Mucosa of rectum (tissue), 2 donors: ENCODE measurements around the gene SNTB2.

Source experiments
- H3K27ac ChIP-seq, 2 donors: one replicate each; pipeline ENCODE4 v1.7.0; 2013; ENCODE audit warnings: inconsistent platforms in 2 of 2, low read depth in 2 of 2, low read length in 2 of 2
- H3K27me3 ChIP-seq, 2 donors: one replicate each; pipeline ENCODE4 v1.7.0; 2013; ENCODE audit warnings: low read length in 2 of 2; ENCODE audit not compliant: control insufficient read depth in 2 of 2, insufficient read depth in 2 of 2
- H3K36me3 ChIP-seq, 2 donors: one replicate each; pipeline ENCODE4 v1.7.0; 2013; ENCODE audit warnings: low read length in 2 of 2; ENCODE audit not compliant: control insufficient read depth in 2 of 2, insufficient read depth in 2 of 2
- H3K4me1 ChIP-seq, 2 donors: one replicate each; pipeline ENCODE4 v1.7.0; 2013; ENCODE audit warnings: low read length in 2 of 2, mild to moderate bottlenecking in 1 of 2; ENCODE audit not compliant: control insufficient read depth in 2 of 2, insufficient read depth in 2 of 2
- H3K4me3 ChIP-seq, 2 donors: one replicate each; pipeline ENCODE4 v1.7.0; 2013; ENCODE audit warnings: low read length in 2 of 2
- H3K9ac ChIP-seq, 2 donors: one replicate each; pipeline ENCODE4 v1.7.0; 2013; ENCODE audit warnings: low read length in 2 of 2, low read depth in 1 of 2, mild to moderate bottlenecking in 1 of 2
- H3K9me3 ChIP-seq, 2 donors: one replicate each; pipeline ENCODE4 v1.7.0; 2013; ENCODE audit warnings: low read length in 2 of 2; ENCODE audit not compliant: control insufficient read depth in 2 of 2
- donor health status: healthy.
- donor health status: Normal muscosa, but diverticular disease.

The SNTB2 gene

GRCh38 chr16:69330286-69331109 is 143.5 kb downstream of the SNTB2 start, which contains the start of gene PDF:
PDF (minus strand) TSS chr16:69330588; CDS start chr16:69330570, 18 bp downstream.
- Histone ChIP-seq H3K27ac (peak within 1 kb of the TSS; percentile 77 to 86), H3K27me3 (no peaks in the 10 kb centered on the region), H3K9ac (peak within 1 kb of the TSS; percentile 78 to 83), H3K4me3 (peak within 1 kb of the TSS; percentile 68 to 79), H3K9me3 (no peaks in the 10 kb centered on the region), H3K36me3 (peaks cover 30 to 33% of the 10 kb centered on the region in 2 donors), H3K4me1 (peaks cover 27 to 33% of the 10 kb centered on the region in 2 donors)

DNA sequence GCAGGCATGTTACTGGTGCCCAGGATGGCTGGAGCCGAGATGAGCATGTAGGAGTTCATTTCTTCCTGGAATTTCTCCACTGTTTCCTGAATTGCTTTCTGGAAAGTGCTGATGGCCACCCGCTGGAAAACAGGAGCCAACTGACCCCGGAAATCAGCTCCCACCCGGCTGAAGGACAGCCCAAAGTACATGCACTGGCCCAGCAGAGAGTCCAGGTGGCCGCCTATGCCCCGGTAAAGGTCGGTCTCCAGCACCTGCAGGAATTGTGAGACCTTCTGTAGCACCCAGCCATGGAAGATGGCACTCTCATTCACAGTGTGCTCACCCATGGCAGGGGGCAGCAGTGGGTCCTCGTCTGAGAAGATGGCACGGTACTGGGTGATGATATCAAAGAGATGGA is 147.7 kb downstream of the SNTB2 start:
- peaks cover 10 to 11% of the 10 kb centered on the region in 2 donors for H3K4me1 ChIP-seq
- H3K36me3 ChIP-seq: peaks cover 30 to 41% of the 10 kb centered on the region in 2 donors
- H3K9ac ChIP-seq: no peak overlapping the region
- H3K27ac ChIP-seq: no peak overlapping the region
- H3K9me3 ChIP-seq: no peaks in the 10 kb centered on the region
- H3K4me3 ChIP-seq: no peak overlapping the region
- no peaks in the 10 kb centered on the region for H3K27me3 ChIP-seq

- H3K9me3 ChIP-seq: no peaks in the 10 kb centered on the region
- peak overlapping the region; percentile 65 to 84 for H3K9ac ChIP-seq
- H3K27ac ChIP-seq: peak overlapping the region; percentile 87
- H3K36me3 ChIP-seq: peaks cover 35 to 45% of the 10 kb centered on the region in 2 donors
- H3K4me1 ChIP-seq: peaks cover 14 to 18% of the 10 kb centered on the region in 2 donors
- no peaks in the 10 kb centered on the region for H3K27me3 ChIP-seq
- H3K4me3 ChIP-seq: peak overlapping the region; percentile 83 to 94
Measured at GRCh38 chr16:69338557-69339288, 151.8 kb downstream of the SNTB2 start.

GRCh38 chr16:69339289-69340094 is 152.5 kb downstream of the SNTB2 start, which contains the start of the genes COG8 and NIP7:
COG8 (minus strand) TSS chr16:69339564; CDS start chr16:69339552, 12 bp downstream.
NIP7 (plus strand) TSS chr16:69339772; CDS start chr16:69339830, 58 bp downstream.
- peak within 1 kb of the TSS; percentile 87 for H3K27ac ChIP-seq
- H3K4me3 ChIP-seq: peak within 1 kb of the TSS; percentile 83 to 94
- H3K36me3 ChIP-seq: peaks cover 28 to 37% of the 10 kb centered on the region in 2 donors
- peak within 1 kb of the TSS; percentile 65 to 84 for H3K9ac ChIP-seq
- H3K27me3 ChIP-seq: no peaks in the 10 kb centered on the region
- H3K9me3 ChIP-seq: no peaks in the 10 kb centered on the region
- peaks cover 14 to 18% of the 10 kb centered on the region in 2 donors for H3K4me1 ChIP-seq

GRCh38 chr16:69340095-69340644 is 153.2 kb downstream of the SNTB2 start:
- no peaks in the 10 kb centered on the region for H3K9me3 ChIP-seq
- H3K27me3 ChIP-seq: no peaks in the 10 kb centered on the region
- peak overlapping the region; percentile 83 to 94 for H3K4me3 ChIP-seq
- H3K27ac ChIP-seq: peak overlapping the region; percentile 87
- H3K9ac ChIP-seq: peak overlapping the region; percentile 65 to 84
- H3K36me3 ChIP-seq: peaks cover 22 to 30% of the 10 kb centered on the region in 2 donors
- H3K4me1 ChIP-seq: peaks cover 14 to 18% of the 10 kb centered on the region in 2 donors

DNA sequence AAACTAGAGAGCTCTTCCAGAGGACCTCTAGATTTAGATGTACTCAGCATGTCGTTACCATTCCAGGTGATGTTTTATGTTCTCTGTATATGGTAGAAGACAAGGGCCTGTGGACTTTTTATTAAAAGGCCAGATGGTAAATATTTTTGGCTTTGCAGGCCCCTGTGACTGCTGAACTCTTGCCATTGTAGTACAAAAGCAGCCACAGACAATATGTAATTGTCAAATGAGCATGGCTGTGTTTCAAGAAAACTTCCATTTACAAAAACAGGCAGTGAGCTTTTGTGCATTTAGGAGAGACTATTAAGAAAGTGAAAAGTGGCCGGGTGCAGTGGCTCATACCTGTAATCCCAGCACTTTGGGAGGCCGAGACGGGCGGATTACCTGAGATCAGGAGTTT is 157.2 kb downstream of the SNTB2 start:
- H3K4me1 ChIP-seq: peaks cover 7 to 8% of the 10 kb centered on the region in 2 donors
- H3K36me3 ChIP-seq: peaks cover 12 to 23% of the 10 kb centered on the region in 2 donors
- H3K9me3 ChIP-seq: no peaks in the 10 kb centered on the region
- no peak overlapping the region for H3K4me3 ChIP-seq
- no peak overlapping the region for H3K27ac ChIP-seq
- no peak overlapping the region for H3K9ac ChIP-seq
- no peaks in the 10 kb centered on the region for H3K27me3 ChIP-seq

DNA sequence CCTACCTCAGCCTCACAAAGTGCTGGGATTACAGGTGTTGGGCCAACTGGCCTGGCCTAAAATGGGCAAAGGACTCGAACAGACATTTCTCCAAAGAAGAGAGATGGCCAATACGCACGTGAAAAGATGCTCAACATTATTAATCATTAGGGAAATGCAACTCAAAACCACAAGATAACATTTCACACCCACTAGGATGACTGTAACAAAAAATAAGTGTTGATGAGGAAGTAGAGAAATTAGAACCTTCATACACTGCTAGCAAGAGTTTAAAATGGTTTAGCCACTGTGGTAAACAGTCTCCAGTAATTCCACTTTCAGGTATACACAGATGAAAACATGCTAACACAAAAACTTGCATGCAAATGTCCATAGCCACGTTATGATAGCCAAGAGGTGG is 159.0 kb downstream of the SNTB2 start:
- Histone ChIP-seq H3K4me1 (peaks cover 0 to 6% of the 10 kb centered on the region in 2 donors), H3K27ac (no peak overlapping the region), H3K9me3 (no peaks in the 10 kb centered on the region), H3K27me3 (no peaks in the 10 kb centered on the region), H3K36me3 (peaks cover 16 to 29% of the 10 kb centered on the region in 2 donors), H3K4me3 (no peak overlapping the region), H3K9ac (no peak overlapping the region)

DNA sequence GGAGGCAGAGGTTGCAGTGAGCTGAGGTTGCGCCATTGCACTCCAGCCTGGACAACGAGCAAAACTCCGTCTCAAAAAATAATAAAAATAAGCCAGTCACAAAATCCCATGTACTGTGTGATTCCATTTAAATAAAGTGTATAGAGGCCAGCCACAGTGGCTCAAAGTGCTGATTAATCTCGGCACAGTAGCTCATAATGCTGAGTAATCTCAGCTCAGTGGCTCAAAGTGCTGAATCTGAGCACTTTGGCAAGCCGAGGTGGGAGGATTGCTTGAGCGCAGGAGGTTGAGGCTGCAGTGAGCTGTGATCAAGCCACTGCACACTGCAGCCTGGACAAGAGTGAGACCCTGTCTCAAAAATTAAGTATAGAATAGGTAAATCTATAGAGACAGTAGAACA is 159.7 kb downstream of the SNTB2 start:
- H3K9ac ChIP-seq: no peak overlapping the region
- H3K27ac ChIP-seq: no peak overlapping the region
- H3K36me3 ChIP-seq: peaks cover 10 to 21% of the 10 kb centered on the region in 2 donors
- no peaks in the 10 kb centered on the region for H3K27me3 ChIP-seq
- H3K4me1 ChIP-seq: peaks cover 0 to 13% of the 10 kb centered on the region in 2 donors
- no peak overlapping the region for H3K4me3 ChIP-seq
- H3K9me3 ChIP-seq: no peaks in the 10 kb centered on the region

DNA sequence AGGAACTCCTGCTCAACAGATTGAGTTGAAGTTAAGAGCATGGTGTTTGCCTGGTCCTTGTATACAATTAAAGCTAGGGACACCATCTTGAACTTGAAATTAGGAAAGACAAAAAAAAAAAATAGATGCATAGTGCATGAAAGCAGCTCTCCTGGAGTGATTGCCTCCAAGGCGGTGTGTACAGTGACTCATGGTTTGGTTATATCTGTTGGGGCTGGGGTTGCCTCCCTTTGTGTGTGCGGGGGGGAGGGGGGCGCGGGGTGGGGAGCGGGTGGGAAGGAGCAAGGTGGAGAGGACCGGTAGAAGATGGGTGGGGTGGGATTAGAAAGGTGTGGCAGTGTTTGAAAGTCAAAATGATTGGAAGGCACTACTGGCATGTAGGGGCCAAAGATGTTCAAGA is 161.3 kb downstream of the SNTB2 start:
- H3K4me1 ChIP-seq: peaks cover 0 to 17% of the 10 kb centered on the region in 2 donors
- no peaks in the 10 kb centered on the region for H3K9me3 ChIP-seq
- H3K9ac ChIP-seq: no peak overlapping the region
- H3K27ac ChIP-seq: no peak overlapping the region
- H3K27me3 ChIP-seq: no peaks in the 10 kb centered on the region
- H3K36me3 ChIP-seq: peaks cover 8 to 14% of the 10 kb centered on the region in 2 donors
- no peak overlapping the region for H3K4me3 ChIP-seq
